ENCODE measurements around the gene FSIP1. TPM values are rescaled to one million over a fixed set of nuclear protein-coding genes. Genes with fewer than 3 reads are reported as not detected.

FSIP1 gene
- total RNA-seq, 4 donors from 2014 or later = 0.83 to 4.6 (median 1.4) TPM

DNA sequence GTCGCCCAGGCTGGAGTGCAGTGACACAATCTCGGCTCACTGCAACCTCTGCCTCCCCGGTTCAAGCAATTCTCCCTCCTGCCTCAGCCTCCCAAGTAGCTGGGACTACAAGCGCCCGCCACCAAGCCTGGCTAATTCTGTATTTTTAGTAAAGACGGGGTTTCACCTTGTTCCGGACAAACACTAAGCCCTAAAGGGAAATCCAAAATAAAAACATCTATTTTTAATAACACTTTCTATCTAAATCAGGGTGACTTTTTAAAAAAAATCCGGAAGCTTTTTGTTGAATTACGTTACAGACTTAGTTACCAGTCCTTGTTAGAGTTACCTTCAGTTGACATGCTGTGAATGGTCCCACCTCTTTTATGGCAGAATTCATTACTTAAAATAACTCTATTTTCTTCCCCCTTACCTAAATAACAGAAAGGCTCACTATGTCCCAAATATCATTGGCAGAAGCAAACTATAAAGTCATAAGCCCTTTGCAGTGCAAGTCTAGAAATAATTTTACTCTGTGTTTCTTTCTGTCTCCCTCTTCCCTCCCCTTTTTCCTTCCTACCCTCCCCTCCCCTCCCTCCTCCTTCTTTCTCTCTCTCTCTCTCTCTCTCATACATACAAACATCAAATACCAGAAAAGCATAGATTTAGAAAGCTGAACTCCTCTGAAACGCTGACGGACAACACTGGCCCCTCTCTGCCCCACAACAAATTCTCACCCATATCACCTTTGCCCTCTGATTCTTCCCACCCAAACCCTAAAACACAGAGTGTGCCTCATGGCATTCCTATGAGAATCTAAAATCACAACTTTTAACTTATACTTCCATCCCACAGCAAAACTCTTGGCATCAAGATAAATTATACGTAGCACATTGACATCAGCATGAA is 183.4 kb downstream of the FSIP1 start:
- H3K27ac ChIP-seq (replicated peaks in 1 of 4) = peak overlapping the region; percentile 53 to 66 (median 56)
- H3K4me1 ChIP-seq = peaks cover 0 to 48% (median 38%) of the 10 kb centered on the region in 4 donors
- no peaks in the 10 kb centered on the region for H3K27me3 ChIP-seq
- 64% methylated on average over 12 of the region's 12 CpGs for WGBS
- no peak for DNase-seq (ENCODE audit: extremely low spot score)
- peaks cover 9 to 28% (median 24%) of the 10 kb centered on the region in 4 donors for H3K36me3 ChIP-seq
- H3K4me3 ChIP-seq = no peak overlapping the region
- intact Hi-C loops (cut with DNase I) = no loop called here
- H3K9me3 ChIP-seq = no peaks in the 10 kb centered on the region
- TF ChIP-seq POLR2AphosphoS5 (IDR thresholded peaks at IDR 0.05) (peak in 1 of 2 donors; percentile 1), POLR2A (IDR thresholded peaks at IDR 0.05; ENCODE audit: low read depth) (no peak)

DNA sequence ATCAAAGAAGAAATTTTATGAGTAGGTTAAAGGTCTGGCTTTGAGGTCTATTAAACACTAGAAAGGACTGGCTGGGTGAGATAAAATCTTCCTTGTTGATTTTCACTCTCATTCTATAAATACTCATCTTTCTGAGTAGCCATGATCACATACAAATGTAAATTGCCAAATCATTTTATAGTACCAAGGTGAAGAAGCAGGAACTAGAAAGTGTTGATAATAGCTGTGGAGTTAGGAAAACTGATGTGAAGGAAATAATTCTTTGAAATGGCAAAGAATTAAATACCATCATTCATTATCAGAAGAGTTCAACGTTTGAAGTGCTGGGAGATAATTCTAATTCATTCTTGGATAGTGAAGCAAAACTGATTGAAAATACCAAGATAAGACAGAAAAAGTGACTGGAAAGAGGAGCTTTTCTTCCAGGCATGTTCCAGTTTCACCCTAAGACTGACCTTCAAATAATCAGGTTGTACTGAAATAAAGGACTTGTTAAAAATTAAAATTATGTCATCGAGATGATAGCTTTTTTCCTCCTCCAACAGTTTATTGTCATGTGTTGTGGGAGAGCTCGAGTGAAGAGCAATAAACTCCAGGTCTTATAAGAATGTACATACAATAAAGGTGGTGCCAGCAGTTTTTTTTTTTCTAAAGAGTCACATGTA is 184.3 kb downstream of the FSIP1 start:
- Histone ChIP-seq H3K4me3 (no peak overlapping the region), H3K27ac (replicated peaks in 1 of 4) (peak overlapping the region; percentile 53 to 66 (median 56)), H3K36me3 (peaks cover 15 to 37% (median 33%) of the 10 kb centered on the region in 4 donors), H3K4me1 (peaks cover 0 to 56% (median 45%) of the 10 kb centered on the region in 4 donors), H3K27me3 (no peaks in the 10 kb centered on the region), H3K9me3 (no peaks in the 10 kb centered on the region)
- TF ChIP-seq POLR2A (IDR thresholded peaks at IDR 0.05; ENCODE audit: low read depth) (peak; percentile 8), POLR2AphosphoS5 (IDR thresholded peaks at IDR 0.05) (no peak), EP300 (IDR thresholded peaks at IDR 0.05) (no peak)
- TF ChIP-seq, protein P1, sequence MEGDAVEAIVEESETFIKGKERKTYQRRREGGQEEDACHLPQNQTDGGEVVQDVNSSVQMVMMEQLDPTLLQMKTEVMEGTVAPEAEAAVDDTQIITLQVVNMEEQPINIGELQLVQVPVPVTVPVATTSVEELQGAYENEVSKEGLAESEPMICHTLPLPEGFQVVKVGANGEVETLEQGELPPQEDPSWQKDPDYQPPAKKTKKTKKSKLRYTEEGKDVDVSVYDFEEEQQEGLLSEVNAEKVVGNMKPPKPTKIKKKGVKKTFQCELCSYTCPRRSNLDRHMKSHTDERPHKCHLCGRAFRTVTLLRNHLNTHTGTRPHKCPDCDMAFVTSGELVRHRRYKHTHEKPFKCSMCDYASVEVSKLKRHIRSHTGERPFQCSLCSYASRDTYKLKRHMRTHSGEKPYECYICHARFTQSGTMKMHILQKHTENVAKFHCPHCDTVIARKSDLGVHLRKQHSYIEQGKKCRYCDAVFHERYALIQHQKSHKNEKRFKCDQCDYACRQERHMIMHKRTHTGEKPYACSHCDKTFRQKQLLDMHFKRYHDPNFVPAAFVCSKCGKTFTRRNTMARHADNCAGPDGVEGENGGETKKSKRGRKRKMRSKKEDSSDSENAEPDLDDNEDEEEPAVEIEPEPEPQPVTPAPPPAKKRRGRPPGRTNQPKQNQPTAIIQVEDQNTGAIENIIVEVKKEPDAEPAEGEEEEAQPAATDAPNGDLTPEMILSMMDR (IDR thresholded peaks at IDR 0.05) = no peak
- WGBS = 35% methylated on average over 3 of the region's 3 CpGs
- no peak for DNase-seq (ENCODE audit: extremely low spot score)
- intact Hi-C loops (cut with DNase I) = no loop called here

DNA sequence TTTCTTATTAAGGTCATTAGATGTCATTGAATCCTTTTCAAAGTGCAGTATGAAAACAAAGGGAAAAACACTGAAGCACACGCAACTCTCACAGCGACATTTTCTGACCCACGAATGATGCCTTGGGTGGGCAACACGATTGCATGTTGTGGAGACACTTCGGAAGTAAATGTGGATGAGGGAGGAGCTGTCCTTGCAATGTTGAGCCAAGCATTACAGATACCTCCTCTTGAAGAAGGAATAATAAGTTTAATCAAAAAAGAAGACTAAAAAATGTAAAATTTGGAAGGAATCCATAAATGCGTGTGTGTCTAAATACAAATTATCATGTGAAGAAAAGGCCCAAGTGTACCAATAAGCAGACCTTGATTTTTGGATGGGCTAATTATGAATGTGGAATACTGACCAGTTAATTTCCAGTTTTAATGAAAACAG is 184.9 kb downstream of the FSIP1 start:
- intact Hi-C loops (cut with DNase I) = no loop called here
- no peaks in the 10 kb centered on the region for H3K27me3 ChIP-seq
- WGBS = 83% methylated on average over 6 of the region's 6 CpGs
- no peak overlapping the region for H3K4me3 ChIP-seq
- H3K9me3 ChIP-seq = no peaks in the 10 kb centered on the region
- H3K4me1 ChIP-seq = peaks cover 0 to 61% (median 51%) of the 10 kb centered on the region in 4 donors
- no peak for TF ChIP-seq POLR2A (IDR thresholded peaks at IDR 0.05; ENCODE audit: low read depth)
- TF ChIP-seq POLR2AphosphoS5 (IDR thresholded peaks at IDR 0.05) = peak in 1 of 2 donors; percentile 80
- TF ChIP-seq, protein P1 (IDR thresholded peaks at IDR 0.05) = no peak
- peaks cover 21 to 43% (median 38%) of the 10 kb centered on the region in 4 donors for H3K36me3 ChIP-seq
- DNase-seq (ENCODE audit: extremely low spot score) = no peak
- peak overlapping the region; percentile 8 to 58 (median 53) for H3K27ac ChIP-seq (replicated peaks in 1 of 4)

DNA sequence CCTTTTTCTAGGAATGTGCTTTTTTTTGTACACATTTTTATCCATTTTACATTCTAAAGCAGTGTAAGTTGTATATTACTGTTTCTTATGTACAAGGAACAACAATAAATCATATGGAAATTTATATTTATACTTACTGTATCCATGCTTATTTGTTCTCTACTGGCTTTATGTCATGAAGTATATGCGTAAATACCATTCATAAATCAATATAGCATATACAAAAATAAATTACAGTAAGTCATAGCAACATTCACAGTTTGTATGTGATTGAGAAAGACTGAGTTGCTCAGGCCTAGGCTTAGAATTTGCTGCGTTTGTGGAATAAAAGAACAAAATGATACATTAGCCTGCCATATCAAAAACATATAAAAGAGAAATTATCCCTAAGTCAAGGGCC is 185.3 kb downstream of the FSIP1 start:
- H3K27me3 ChIP-seq = no peaks in the 10 kb centered on the region
- peaks cover 0 to 65% (median 55%) of the 10 kb centered on the region in 4 donors for H3K4me1 ChIP-seq
- WGBS = 71% methylated on average over 2 of the region's 2 CpGs
- H3K36me3 ChIP-seq = peaks cover 25 to 47% (median 42%) of the 10 kb centered on the region in 4 donors
- H3K27ac ChIP-seq (replicated peaks in 1 of 4) = peak overlapping the region in 1 of 4 donors; percentile 8
- H3K9me3 ChIP-seq = no peaks in the 10 kb centered on the region
- no peak for DNase-seq (ENCODE audit: extremely low spot score)
- no peak for TF ChIP-seq POLR2AphosphoS5 (IDR thresholded peaks at IDR 0.05)
- TF ChIP-seq POLR2A (IDR thresholded peaks at IDR 0.05; ENCODE audit: low read depth) = no peak
- no peak for TF ChIP-seq EP300 (IDR thresholded peaks at IDR 0.05)
- TF ChIP-seq, protein P1 (IDR thresholded peaks at IDR 0.05) = no peak
- intact Hi-C loops (cut with DNase I) = no loop called here
- H3K4me3 ChIP-seq = no peak overlapping the region
